Vagina (tissue), 2 donors: ENCODE measurements around the gene ZNF503. TPM values are rescaled to one million over a fixed set of nuclear protein-coding genes. Genes with fewer than 3 reads are reported as not detected.

Experiments used
- DNase-seq, 2 donors: peaks; one replicate each; pipeline ENCODE4 v3.0.0-alpha.2; 2017; ENCODE audit errors: extremely low spot score in 2 of 2
- H3K27ac ChIP-seq: fragments of 200-600 bp; sonication (generic); one replicate; pipeline ENCODE4 v1.5.1; 2019
- H3K27me3 ChIP-seq: fragments of 200-600 bp; sonication (generic); one replicate; pipeline ENCODE4 v1.5.1; 2019
- H3K36me3 ChIP-seq, 2 donors: fragments of 200-600 bp; sonication (generic); one replicate each; pipeline ENCODE4 v1.5.1; 2017 to 2019
- H3K4me1 ChIP-seq: fragments of 200-600 bp; sonication (generic); one replicate; pipeline ENCODE4 v1.5.1; 2019
- H3K4me3 ChIP-seq, 2 donors: fragments of 200-600 bp; sonication (generic); 1 replicate in 1 of 2; 2 replicates in 1 of 2; pipeline ENCODE4 v1.5.1; 2016 to 2019
- H3K9me3 ChIP-seq: fragments of 200-600 bp; sonication (generic); one replicate; pipeline ENCODE4 v1.5.1; 2019
- CTCF ChIP-seq, 3 experiments: fragments of 450-650 bp in 2 of 3; fragments of 200-600 bp in 1 of 3; sonication (generic) in 1 of 3; IDR thresholded peaks; one replicate each; pipeline ENCODE4 v1.5.1; 2017 to 2019; ENCODE audit warnings: antibody characterized with exemption in 3 of 3, mild to moderate bottlenecking in 2 of 3, moderate library complexity in 2 of 3
- POLR2A ChIP-seq, 2 donors: fragments of 450-650 bp; IDR thresholded peaks; one replicate each; pipeline ENCODE4 v1.6.1; 2017; ENCODE audit warnings: antibody characterized with exemption in 2 of 2, mild to moderate bottlenecking in 2 of 2, moderate library complexity in 2 of 2
- POLR2AphosphoS5 ChIP-seq, 2 donors: sonication (generic); formaldehyde crosslinking; IDR thresholded peaks; one replicate each; pipeline ENCODE4 v1.9.0; 2017; ENCODE audit warnings: antibody characterized with exemption in 2 of 2, mild to moderate bottlenecking in 2 of 2, low read depth in 1 of 2; ENCODE audit not compliant: insufficient read depth in 1 of 2
- intact Hi-C: fragments of 100-400 bp; cut with DNase I; formaldehyde crosslinking; loops from one replicate; pipeline ENCODE4 v1.15.1; 2023
- total RNA-seq: library from RNA; depleted of rRNA; stranded (reverse); fragments of >200 nt; gene quantifications from one replicate; pipeline ENCODE4 v1.2.3, GENCODE V29; 2016

Gene ZNF503
- total RNA-seq, 1 donor from 2014 or later: 24.6 TPM

- H3K4me3 ChIP-seq: no peak overlapping the region
- H3K9me3 ChIP-seq: peaks cover 4% of the 10 kb centered on the region
- intact Hi-C loops: no loop called here
- DNase-seq: no peak
- TF ChIP-seq POLR2AphosphoS5 (IDR thresholded peaks at IDR 0.05; ENCODE audit: insufficient read depth in 1 of 2, low read depth in 1 of 2) (no peak), POLR2A (IDR thresholded peaks at IDR 0.05) (no peak), CTCF (IDR thresholded peaks at IDR 0.05) (no peak)
- H3K4me1 ChIP-seq: no peaks in the 10 kb centered on the region
- no peaks in the 10 kb centered on the region for H3K27me3 ChIP-seq
- no peaks in the 10 kb centered on the region for H3K36me3 ChIP-seq
- H3K27ac ChIP-seq: no peak overlapping the region
Measured at GRCh38 chr10:75441682-75442081, 40.1 kb upstream of the ZNF503 start.

- no peaks in the 10 kb centered on the region for H3K36me3 ChIP-seq
- H3K27me3 ChIP-seq: no peaks in the 10 kb centered on the region
- no peak for TF ChIP-seq POLR2AphosphoS5 (IDR thresholded peaks at IDR 0.05; ENCODE audit: insufficient read depth in 1 of 2, low read depth in 1 of 2)
- TF ChIP-seq POLR2A (IDR thresholded peaks at IDR 0.05): no peak
- TF ChIP-seq CTCF (IDR thresholded peaks at IDR 0.05): no peak
- intact Hi-C loops: no loop called here
- H3K27ac ChIP-seq: no peak overlapping the region
- H3K4me3 ChIP-seq: no peak overlapping the region
- H3K4me1 ChIP-seq: no peaks in the 10 kb centered on the region
- peaks cover 4% of the 10 kb centered on the region for H3K9me3 ChIP-seq
- no peak for DNase-seq
Measured at GRCh38 chr10:75441196-75441595, 39.6 kb upstream of the ZNF503 start.

- TF ChIP-seq POLR2A (IDR thresholded peaks at IDR 0.05) (no peak), CTCF (IDR thresholded peaks at IDR 0.05) (no peak), POLR2AphosphoS5 (IDR thresholded peaks at IDR 0.05; ENCODE audit: insufficient read depth in 1 of 2, low read depth in 1 of 2) (no peak)
- no peak for DNase-seq
- H3K27me3 ChIP-seq: no peaks in the 10 kb centered on the region
- no peaks in the 10 kb centered on the region for H3K36me3 ChIP-seq
- H3K27ac ChIP-seq: no peak overlapping the region
- no peak overlapping the region for H3K4me3 ChIP-seq
- intact Hi-C loops: no loop called here
- no peaks in the 10 kb centered on the region for H3K4me1 ChIP-seq
- H3K9me3 ChIP-seq: peaks cover 4% of the 10 kb centered on the region
Measured at GRCh38 chr10:75440271-75440793, 38.8 kb upstream of the ZNF503 start.

DNA sequence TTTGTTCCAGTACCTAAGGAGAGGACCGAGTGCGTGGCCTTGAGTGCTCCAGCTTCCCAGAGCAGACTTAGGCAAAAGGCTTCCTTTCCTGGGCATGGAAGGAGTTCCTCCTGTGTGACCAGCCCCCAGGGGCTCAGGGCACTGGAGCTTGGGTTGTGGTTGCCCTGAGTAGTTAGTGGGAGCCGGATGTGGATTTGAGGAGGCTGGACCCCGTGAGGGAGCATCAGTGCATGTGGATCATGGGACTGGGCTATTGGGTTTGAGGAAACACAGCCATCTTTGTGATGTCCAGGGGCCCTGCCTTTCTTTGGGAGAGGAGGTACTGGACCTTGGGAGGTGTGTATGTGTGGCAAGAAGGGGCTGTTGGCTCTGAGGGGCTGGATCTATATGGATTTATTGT, 38.2 kb upstream of the ZNF503 start:
- intact Hi-C loops: no loop called here
- peaks cover 4% of the 10 kb centered on the region for H3K9me3 ChIP-seq
- no peaks in the 10 kb centered on the region for H3K27me3 ChIP-seq
- no peak for DNase-seq
- no peak overlapping the region for H3K27ac ChIP-seq
- no peaks in the 10 kb centered on the region for H3K36me3 ChIP-seq
- H3K4me3 ChIP-seq: no peak overlapping the region
- H3K4me1 ChIP-seq: no peaks in the 10 kb centered on the region
- TF ChIP-seq POLR2A (IDR thresholded peaks at IDR 0.05) (no peak), POLR2AphosphoS5 (IDR thresholded peaks at IDR 0.05; ENCODE audit: insufficient read depth in 1 of 2, low read depth in 1 of 2) (no peak), CTCF (IDR thresholded peaks at IDR 0.05) (no peak)

GRCh38 chr10:75438275-75438674, 36.7 kb upstream of the ZNF503 start:
- H3K36me3 ChIP-seq: no peaks in the 10 kb centered on the region
- H3K27ac ChIP-seq: no peak overlapping the region
- intact Hi-C loops: no loop called here
- no peaks in the 10 kb centered on the region for H3K9me3 ChIP-seq
- no peaks in the 10 kb centered on the region for H3K27me3 ChIP-seq
- DNase-seq: no peak
- H3K4me3 ChIP-seq: no peak overlapping the region
- no peaks in the 10 kb centered on the region for H3K4me1 ChIP-seq
- TF ChIP-seq POLR2A (IDR thresholded peaks at IDR 0.05) (no peak), CTCF (IDR thresholded peaks at IDR 0.05) (no peak), POLR2AphosphoS5 (IDR thresholded peaks at IDR 0.05; ENCODE audit: insufficient read depth in 1 of 2, low read depth in 1 of 2) (no peak)
